HG02981 (cell line): Measurements from ENCODE around the gene SYTL3.
"Not testable (repeated sequence)": the region's sequence is repeated elsewhere in the genome, so short reads cannot be mapped to it uniquely, and the experiment has no call there.

ENCODE experiments used
- ATAC-seq: cut with Tn5 transposase; IDR thresholded peaks from one replicate; pipeline ENCODE4 v1.9.1; 2021; ENCODE audit warnings: mild to moderate bottlenecking, moderate library complexity; ENCODE audit not compliant: unreplicated experiment

SYTL3 gene

DNA sequence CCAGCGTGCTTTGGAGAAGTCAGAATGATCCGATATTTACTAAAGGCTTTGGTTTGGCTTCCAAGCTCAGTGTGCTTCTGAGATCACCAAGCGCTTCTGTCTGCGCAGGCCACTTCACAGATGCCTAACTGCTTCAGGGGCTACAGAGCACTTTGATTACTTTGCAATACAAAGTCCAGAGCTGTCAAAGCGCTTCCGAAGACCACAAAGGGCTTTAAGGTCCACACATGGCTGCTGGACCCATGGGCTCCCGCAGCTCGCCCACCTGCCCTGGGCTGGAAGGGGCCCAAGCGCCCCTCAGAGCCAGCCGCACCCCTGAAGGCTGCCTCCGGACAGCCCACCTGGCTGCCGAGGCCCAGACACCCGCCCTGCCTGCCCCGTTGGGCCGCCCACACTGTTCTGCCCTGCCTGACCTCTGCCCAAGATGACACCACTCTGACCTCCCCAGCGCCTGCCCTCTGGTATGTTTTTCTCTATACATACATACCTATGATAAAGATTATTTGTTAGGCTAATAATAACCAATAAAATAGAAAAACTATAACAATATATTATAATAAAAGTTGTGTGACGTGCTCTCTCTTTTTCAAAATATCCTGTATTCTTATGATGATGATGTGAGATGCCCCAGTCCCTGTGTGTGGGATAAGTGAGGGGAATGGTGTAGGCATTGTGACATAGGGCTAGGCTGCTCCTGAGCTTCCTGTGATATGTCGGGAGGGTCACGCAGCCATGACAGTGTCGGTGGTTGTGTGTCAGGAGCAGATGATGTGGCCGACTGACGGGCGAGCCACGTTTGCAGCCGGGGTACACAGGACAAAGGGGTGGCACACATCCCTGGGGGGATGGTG is 27.9 kb upstream of the SYTL3 start:
- no peak for ATAC-seq

DNA sequence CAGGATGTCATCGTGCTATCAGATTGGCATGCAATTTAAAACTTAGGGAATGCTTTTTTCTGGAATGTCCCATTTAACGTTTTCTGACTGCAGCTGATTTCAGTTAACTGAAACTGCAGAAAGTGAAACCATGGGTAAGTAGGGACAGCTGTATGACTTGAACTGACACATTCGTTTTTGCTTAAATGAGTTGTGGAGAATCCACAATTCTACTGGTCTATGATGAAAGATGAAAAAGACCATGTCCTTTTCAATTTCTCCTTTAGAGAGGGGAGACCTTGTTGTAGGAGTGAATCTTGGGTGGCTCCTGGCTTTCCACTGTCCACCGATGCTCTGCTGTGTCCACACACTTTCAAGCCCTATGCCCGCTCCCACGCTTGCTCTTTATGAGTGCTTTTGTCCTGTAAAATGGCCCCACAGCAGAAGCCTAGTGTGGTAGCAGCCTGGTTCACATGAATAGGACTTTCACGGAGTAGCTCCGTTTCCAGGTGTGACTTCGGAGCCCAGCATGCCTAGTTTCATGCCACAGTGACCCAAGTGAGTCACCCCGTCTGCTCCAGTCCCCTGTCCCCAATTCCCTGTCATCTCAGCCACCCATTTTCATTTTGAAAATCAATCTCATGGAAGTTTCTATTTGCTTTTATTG is 27.2 kb upstream of the SYTL3 start:
- ATAC-seq: no peak

- no peak for ATAC-seq
These were observed 24.9 kb upstream of the SYTL3 start for GRCh38 chr6:158624684-158625682.

DNA sequence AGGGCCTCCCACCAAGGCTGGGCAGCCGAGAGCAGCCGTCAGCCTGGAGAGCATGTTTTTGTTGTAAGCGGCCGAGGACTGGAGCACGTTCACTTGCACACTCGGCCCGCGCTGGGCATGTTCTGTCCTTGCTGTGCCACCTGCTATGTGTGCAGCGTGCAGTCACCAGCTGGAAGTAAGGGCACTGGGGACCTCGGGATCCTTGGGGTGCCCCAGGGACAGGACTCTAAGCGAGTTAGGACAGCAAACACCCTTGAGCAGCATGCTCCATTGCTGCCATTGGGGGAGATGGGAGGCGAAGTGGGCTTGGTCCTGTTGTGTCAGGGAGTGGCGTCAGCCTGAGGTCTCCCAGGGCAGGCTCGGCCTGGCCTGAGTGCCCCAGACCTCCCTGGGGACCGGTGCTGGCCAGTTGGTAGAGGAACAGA is 24.0 kb upstream of the SYTL3 start:
- no peak for ATAC-seq

- ATAC-seq: no peak
These were observed 23.3 kb upstream of the SYTL3 start for GRCh38 chr6:158626360-158627167.

- no peak for ATAC-seq
These were observed 22.5 kb upstream of the SYTL3 start for GRCh38 chr6:158627168-158627939.

GRCh38 chr6:158627940-158628211 is 22.0 kb upstream of the SYTL3 start:
- no peak for ATAC-seq

DNA sequence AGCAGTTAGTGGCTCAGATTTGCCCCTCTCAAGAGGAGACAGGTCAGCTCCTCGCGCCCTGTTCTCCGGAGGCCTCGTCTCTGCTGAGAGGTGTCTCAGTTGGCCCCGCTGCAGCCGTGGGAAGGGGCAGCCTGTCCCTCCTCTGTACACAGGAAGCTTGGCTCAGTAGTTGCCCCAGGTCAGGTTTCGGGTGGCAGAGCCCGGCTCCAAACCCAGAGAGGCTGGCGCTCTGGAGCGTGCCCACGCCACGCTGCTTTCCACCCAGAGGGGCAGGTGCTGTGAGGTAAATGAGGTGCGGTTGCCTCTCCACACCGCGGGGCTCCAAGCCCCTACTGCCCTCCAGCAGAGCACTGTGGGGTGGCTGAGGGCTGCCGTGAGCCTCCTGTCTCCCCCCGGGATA is 21.3 kb upstream of the SYTL3 start:
- ATAC-seq: no peak

GRCh38 chr6:158629367-158630221 is 20.3 kb upstream of the SYTL3 start:
- ATAC-seq: no peak

DNA sequence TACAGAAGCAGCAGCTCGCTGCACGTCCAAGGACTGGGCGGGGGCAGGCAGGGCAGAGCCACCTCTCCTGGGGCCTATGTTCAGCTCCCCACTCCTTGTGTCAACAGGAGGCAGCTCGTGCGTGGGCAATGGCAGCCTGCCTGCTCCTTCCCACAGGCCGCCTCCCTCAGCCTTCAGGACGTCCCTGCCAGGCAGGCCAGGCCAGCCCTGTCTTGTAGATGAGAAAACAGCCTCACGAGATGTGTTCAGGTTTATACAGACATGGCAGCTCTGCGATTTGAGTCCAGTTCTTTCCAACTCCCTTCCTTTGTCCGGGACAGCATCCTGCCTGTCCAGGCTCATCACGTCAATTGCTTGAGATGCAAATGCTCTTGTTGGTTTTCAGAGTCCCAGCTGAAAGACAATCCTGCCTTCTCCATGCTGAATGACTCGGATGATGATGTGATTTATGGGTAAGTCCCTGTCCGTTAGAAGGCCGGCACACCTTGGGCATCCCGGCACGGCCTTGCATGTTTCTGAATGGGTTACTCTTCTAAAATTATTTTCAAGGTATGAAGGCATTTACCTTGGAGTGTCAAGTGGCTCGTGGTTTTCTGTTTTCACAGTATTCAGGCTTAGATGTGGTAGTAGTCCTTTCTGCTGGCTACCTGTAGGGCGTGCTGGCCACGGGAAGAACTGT is 18.8 kb upstream of the SYTL3 start:
- ATAC-seq: no peak

DNA sequence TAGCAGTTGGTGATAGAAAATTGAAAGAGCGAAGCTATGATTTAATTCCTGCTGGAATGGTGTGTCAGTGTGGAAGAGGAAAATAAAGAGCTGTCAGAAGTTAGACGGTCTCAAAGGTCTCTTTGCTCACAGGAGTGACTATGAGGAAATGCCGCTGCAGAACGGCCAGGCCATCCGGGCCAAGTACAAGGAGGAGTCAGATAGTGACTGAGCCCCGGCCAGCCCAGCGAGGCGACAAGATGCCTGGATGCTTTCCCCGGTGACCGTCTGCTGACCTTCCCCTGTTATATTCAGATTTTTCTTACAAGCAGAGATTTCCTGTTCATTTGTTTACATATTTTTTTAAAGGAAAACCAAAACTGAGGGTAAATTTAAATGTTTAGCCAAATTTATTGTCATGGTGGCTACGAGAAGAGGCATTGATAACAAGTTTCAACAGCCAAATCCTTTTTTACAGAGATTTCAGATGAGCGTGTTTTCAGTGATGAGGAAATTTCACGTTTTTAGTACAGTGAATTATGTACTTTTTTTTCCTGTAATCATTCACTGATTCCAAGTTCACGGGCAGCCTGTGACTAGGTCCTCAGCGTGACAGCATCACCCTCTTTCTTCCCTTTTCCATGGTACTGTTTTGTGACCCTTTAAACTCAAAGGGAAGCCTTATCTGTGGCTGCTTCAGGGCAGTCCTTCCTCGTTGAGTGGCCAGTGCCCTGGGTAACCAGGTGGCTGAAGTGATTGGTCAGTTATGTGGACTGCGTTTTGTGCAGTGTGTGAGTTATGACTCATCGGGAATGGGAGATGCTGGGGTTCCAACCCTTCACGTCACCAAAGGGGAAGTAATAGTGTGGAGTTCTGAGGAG is 17.9 kb upstream of the SYTL3 start:
- ATAC-seq: no peak

- not testable (repeated sequence) for ATAC-seq
These were observed 17.2 kb upstream of the SYTL3 start for GRCh38 chr6:158632538-158633119.

- ATAC-seq: no peak
These were observed 16.7 kb upstream of the SYTL3 start for GRCh38 chr6:158633127-158633526.

DNA sequence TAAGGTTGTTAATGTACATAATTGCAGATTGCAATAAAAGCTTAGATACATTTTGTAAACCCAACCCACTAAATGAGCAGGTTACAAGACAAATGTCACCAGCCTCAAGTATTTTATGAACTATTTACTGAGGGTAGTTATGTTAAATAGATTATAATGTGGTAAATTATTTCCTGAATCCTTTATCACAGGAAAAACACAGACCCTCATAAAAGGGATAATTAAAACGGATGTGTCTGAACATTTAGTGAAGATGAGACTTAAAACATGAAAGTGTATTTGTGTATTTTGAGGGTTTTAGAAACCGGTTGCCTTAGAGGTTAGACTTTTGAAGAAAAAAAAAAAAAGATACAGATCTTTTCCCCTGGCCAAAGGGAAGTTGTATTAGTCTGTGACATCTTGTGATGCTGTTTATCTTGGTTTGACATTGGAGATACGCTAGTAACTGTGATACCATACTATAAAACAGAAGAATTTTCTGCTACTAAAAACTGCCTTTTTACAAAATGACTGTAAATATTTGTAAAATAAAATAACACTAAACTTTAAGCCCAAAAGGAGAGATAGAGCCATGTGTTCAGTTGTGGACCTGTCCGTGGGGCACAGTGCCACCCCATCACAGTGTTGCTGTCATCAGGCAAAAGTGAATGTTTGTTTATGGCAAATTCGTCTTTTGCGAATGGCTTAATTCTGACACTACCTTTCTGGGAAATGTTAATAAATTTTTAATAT is 15.0 kb upstream of the SYTL3 start:
- no peak for ATAC-seq

DNA sequence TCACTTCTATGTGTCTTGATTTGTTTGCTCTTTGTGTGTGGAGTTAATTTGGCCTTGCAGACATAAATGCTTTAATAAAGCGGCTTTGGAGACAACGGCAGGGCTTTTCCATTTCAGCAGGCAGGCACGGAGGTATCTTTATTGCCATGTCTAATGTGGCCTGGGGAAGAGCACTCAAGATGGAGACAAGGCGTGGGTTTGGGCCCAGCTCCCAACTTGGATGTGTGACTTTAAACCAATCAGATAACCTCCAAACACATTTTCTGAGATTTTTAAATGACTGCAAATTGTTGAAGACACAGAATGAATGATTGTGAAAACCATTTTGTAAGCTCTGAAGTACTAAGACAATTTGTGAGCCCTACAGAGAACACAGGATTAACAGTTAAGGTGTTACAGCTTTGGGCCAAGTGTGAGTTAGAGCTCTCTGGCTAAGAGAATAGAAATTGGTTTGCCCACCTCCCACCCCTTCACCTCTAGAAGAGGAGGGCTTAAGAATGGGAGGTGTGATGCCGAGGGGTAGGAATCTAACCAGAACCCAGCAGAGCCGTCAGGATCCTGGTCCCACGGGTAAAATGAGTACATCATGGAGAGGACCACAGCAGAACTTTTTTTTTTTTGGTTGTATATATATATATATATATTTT is 14.3 kb upstream of the SYTL3 start:
- no peak for ATAC-seq

- no peak for ATAC-seq
These were observed 13.1 kb upstream of the SYTL3 start for GRCh38 chr6:158636778-158637177.
